KG1 (cell line): ENCODE data around the gene ACKR3.

Experiments used
- DNase-seq: peaks from one replicate; lab custom pipeline; 2025; lab: John Stamatoyannopoulos, UW

The ACKR3 gene

GRCh38 chr2:236587861-236588815 is 18.5 kb downstream of the ACKR3 start:
- no peak for DNase-seq

- DNase-seq: no peak
Measured at GRCh38 chr2:236588932-236589592, 19.4 kb downstream of the ACKR3 start.

- no peak for DNase-seq
Measured at GRCh38 chr2:236590846-236591245, 21.2 kb downstream of the ACKR3 start.

- no peak for DNase-seq
Measured at GRCh38 chr2:236592821-236593220, 23.2 kb downstream of the ACKR3 start.

GRCh38 chr2:236593531-236593930 is 23.9 kb downstream of the ACKR3 start:
- no peak for DNase-seq

- DNase-seq: no peak
Measured at GRCh38 chr2:236593956-236594355, 24.3 kb downstream of the ACKR3 start.

GRCh38 chr2:236597629-236598028 is 28.0 kb downstream of the ACKR3 start:
- DNase-seq: no peak

GRCh38 chr2:236599059-236599458 is 29.4 kb downstream of the ACKR3 start:
- DNase-seq: no peak

- DNase-seq: no peak
Measured at GRCh38 chr2:236600158-236600557, 30.5 kb downstream of the ACKR3 start.

GRCh38 chr2:236600892-236601291 is 31.3 kb downstream of the ACKR3 start:
- DNase-seq: no peak

- no peak for DNase-seq
Measured at GRCh38 chr2:236601316-236602202, 31.9 kb downstream of the ACKR3 start.

- no peak for DNase-seq
Measured at GRCh38 chr2:236602678-236603077, 33.1 kb downstream of the ACKR3 start.

- DNase-seq: no peak
Measured at GRCh38 chr2:236603361-236604015, 33.9 kb downstream of the ACKR3 start.

GRCh38 chr2:236604575-236605344 is 35.1 kb downstream of the ACKR3 start:
- no peak for DNase-seq

- DNase-seq: no peak
Measured at GRCh38 chr2:236605345-236605734, 35.7 kb downstream of the ACKR3 start.

GRCh38 chr2:236606023-236606422 is 36.4 kb downstream of the ACKR3 start:
- no peak for DNase-seq

- DNase-seq: no peak
Measured at GRCh38 chr2:236607471-236608187, 38.0 kb downstream of the ACKR3 start.

GRCh38 chr2:236608188-236608525 is 38.5 kb downstream of the ACKR3 start:
- no peak for DNase-seq

GRCh38 chr2:236608710-236609109 is 39.1 kb downstream of the ACKR3 start:
- no peak for DNase-seq
